Hematopoietic multipotent progenitor cell treated with erythropoietin and hydrocortisone succinate and interleukin-3 and kit ligand, for 4 days (in vitro differentiated cells): ENCODE measurements around the gene NT5C3B.
"Not testable (repeated sequence)": the region's sequence is repeated elsewhere in the genome, so short reads cannot be mapped to it uniquely, and the experiment has no call there.

Experiments used
- DNase-seq: peaks from one replicate; pipeline ENCODE4 v3.0.0-alpha.2; 2015

Gene NT5C3B

DNA sequence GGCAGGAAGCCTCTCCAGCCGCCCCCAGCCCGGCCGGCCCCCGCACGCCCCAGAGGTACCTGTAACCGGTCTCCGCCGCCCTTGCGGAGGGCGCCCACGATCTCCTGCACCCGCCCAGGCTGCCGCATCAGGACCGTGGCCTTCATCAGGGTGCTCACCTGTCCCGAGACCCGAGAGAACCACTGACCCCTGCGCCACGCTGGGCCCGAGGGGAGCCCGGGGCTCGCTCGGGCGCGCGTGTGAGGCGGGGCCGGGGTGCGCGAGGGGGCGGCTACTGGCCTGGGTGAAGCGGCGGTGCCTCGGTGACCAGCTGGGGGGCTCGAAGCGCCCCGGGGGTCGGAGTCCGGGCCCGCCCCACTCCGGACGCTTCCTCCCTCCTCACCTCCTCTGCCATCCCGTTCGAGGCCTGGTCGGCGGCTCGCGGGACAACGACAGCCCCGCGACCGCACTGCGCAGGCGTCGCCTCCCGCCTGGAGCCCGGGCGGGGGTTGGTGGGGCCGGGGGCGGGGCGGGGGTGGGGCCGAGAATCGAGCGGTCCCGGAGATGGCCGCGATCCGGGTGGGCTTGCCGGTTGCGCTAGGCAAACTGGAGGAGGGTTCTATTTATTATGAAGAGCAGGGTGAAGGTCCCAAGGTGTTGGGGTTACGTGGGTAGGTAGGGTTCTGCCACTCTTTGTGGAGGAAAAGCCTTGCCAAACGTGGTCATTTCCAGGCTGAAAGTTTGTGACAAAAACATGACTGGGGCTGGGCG lies at the start of gene NT5C3B:
NT5C3B (minus strand) TSS at position 433 of the 750 bp plus-strand sequence; CDS start at position 394, 39 bp downstream.
- DNase-seq: peak; percentile 63

DNA sequence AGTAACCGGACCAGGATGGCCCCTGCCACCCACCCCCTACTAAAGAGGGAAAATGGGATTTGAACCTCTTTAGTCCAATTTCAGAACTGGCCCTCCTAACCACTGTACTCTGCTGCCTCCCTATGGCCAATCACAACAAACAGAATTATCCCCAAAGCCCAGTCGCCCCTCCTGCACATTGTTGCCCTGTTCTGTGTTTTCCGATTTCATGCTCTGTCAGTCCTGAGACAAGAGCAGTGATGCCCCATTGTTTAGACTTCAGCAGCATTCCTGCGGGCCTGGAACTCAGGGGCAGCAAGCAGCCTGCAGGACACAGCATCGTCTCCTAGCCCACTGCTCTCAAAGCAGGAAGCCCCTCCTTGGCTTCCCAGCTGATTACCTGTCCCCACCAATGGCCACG lies 49.7 kb upstream of the NT5C3B start:
- DNase-seq: peak; percentile 29

DNA sequence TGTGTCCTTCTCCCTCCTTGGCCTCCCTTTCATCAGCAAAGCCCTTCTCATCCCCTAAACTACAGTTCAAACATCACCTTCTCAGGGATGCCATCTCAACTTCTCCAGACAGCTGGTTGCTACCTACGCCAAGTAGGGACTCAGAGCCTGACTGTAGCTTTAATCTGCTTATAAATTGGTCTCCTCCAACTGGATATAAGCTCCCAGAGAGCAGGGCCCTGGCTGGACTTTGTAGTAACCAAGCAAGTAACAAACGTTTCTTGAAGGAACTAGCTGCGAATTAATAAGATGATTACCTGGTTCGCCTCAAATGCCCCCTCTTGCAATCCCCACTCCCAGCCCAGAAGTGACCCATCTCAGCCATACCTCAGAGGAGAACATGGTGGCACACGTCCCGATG lies 46.7 kb upstream of the NT5C3B start:
- no peak for DNase-seq

DNA sequence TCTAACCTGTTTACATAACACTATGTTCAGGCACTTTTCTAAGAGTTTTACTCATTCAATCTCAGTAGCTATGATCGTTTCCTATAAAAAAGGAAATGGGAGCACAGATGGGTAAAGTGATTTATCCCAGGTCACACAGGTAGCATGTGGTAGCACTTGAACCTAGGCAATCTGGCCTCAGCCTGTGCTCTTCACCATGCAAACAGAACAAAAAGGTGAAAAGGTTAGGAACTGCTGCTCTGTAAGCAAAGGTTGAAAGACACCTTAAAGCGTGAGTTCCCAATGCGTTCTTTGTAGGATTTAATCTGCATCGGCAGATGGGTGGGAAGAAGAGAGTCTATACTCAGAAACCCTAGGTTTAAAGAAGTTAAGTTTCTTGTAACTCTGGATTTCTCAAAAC lies 44.1 kb upstream of the NT5C3B start:
- no peak for DNase-seq

DNA sequence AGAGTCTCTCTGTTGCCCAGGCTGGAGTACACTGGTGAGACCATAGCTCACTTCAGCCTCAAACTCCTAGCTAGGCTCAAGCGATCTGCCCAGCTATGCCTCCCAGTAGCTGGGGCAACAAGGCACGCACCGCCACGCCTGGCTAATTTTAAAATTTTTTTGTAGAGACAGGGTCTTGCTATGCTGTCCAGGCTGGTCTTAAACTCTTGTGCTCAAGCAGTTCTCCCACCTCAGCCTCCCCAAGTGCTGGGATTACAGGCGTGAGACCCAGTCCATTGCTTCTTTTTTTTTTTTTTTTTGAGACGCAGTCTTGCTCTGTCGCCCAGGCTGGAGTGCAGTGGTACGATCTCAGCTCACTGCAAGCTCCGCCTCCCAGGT lies 38.2 kb upstream of the NT5C3B start:
- DNase-seq: not testable (repeated sequence)

DNA sequence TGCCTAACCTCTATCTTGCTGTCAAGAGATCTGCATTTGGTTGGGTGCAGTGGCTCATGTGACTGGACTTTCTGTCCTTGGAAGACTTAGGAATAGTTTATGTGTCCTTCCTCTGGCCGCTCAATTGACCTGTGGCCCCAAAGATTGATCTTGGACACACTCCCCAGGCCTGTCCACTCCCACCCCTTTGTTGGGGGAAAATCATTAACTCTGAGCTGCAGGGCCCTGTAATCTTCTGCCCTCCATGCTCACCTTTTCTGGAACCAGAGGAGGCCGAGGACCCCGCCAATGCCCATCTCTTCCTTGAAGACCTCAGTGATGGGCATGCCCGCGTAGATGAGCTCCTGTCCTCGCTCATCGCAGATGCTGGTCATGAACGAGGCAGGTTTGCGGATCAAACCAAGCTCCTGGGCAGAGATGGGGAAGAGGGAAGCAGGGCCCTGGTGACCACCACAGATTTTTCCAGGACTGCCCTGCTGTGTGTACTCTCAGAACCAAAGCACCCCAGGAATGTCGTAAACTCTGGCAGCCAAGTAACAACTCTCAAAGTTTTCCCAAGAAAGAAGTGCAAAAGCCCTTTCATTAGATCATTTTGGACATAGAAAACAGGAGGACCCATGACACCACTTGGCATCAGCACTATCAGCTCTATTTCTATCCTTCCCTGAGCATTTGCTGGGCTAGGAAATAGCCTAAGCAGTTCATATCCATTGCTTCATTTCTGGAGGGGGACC lies 37.7 kb upstream of the NT5C3B start:
- no peak for DNase-seq

DNA sequence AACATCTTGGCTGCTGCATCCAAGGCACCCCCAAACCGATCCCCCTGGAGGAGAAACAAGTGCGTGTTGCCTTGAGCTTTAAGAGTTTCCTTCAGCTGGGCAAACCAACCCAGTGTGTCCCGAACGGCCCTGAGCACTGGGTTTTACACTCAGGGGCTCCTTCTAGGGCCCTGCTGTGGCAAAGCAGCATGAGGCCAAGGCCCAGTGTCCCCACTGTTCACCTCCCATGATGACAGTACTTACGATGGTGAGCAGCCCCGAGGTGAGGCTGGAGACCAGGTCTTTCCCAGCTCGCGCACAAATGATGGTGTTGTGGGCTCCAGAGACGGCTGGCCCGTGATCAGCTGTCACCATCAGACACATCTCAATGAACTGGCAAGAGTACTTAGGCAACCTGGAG lies 35.8 kb upstream of the NT5C3B start:
- DNase-seq: no peak

DNA sequence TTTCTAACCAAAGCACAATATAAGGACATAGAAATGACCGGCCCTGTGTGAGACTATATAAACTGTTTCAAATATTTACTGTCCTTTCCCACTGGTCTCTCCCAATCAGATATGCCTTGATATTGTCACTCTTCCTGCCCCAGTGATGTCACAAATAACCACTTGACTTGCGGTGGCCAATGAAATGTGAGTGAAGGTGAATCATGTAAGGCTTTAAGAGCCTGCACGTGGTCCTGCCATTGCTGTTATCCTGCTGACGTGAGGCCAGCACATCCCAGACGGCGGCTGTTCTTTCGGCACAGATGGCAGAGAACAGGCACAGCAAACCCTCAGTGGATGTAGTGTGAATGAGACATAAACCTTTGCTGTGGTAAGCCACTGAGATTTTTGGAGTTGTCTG lies 34.6 kb upstream of the NT5C3B start:
- DNase-seq: no peak

DNA sequence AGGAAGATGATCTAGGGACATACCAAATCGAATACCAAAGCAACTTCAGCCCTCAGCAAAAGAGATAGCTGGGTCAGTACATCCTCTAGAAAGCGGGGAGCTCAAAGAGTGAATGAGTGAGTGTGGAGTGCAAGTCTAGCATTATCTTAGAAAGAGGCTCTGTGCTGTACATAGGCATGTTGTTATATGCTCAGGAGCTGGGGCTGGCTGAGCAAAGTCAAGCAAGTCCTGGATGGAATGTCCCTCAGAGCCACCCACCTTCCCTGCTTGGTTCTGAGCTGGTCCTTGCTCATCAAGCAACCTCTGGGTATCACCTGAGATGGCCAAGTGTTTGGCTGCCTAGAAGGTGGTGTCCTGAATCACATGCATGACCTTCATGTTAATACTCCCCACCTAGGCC lies 34.1 kb upstream of the NT5C3B start:
- DNase-seq: no peak

DNA sequence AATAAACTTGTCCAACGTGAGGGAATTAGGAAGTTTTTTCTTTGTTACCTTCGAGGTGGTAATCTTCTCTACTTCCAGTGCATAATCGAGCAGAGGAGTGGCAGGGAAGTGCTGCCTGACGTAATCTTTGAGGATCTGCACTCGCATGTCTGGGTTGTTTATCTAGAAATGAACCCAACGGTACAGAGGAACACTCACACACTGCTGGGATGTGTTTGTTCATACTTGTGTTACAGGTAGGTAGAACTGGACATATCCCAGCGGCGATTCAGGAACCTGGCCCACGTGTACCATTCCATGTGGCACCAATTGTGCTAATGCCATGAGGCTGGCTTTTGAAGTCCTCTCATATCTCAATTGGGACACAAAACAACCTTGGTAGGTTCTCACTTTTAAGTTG lies 33.4 kb upstream of the NT5C3B start:
- DNase-seq: no peak

DNA sequence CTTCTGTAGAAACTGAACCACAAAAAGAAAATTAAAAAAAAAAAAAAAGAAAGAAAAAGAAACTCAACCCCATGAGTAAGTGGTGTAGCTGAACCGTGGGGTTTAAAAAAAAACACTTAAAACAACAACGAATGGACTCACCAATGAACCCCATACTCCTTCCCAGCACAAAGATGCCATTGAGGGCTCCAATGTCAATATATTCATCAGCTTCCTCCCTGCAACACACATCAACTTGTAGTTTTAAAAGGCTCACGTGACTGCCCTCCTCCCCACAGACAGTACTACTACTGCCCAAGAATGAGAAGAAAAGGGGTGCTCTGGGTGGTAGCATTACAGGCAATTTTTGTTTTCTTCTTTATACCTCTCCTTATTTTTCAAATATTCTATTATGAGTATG lies 32.5 kb upstream of the NT5C3B start:
- no peak for DNase-seq

DNA sequence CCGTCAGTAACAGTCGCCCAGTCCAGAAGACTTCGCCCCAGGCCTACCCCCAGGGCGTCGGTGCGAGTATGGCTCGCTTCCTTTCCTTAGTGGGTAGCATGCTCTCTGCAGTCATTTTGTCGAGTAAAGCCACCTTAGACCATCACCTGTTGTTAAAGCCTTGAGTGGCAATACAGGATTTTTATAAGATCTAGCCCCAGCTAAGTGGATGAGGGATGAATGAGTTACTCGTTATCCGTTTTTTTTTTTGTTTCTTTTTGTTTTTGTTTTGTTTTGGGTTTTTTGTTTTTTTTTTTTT lies 29.5 kb upstream of the NT5C3B start:
- no peak for DNase-seq

DNA sequence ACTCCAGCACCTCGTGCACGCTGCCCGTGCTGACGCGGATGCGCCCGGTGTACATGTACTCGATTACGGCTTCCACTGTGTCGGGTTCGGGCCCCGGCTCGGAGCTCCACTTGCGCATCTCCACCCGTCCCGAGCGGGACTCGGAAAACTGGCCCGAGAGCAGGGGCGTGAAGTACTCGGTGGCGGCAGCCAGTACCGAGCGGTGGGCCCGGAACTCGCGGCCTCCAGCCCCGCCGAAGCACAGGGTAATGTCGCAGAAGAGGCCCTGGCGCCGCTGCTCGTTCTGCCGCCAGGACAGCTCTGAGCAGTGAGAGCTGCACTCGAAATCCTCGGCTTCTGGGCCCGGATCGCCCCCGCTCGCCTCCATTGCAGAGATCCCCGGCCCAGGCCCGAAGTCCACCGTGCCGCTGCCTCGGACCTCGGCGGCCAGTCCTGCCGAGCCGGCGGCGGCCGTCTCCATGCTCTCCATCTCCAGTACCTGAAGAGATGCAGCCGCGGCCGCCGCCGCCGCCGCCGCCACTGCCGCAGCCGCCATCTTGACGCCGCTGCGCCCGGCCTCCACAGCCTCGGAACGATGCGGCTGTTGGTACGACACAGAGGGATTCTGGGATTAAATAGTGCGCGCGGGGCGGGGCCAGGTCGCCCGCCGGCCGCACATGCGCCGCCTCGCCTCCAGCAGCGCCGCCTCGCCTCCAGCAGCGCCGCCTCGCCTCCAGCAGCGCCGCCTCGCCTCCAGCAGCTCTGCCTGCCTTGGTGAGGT lies 29.0 kb upstream of the NT5C3B start, which contains the start of gene KLHL11:
KLHL11 (minus strand) TSS at position 588 of the 760 bp plus-strand sequence; CDS start at position 535, 53 bp downstream.
- peak; percentile 96 for DNase-seq

DNA sequence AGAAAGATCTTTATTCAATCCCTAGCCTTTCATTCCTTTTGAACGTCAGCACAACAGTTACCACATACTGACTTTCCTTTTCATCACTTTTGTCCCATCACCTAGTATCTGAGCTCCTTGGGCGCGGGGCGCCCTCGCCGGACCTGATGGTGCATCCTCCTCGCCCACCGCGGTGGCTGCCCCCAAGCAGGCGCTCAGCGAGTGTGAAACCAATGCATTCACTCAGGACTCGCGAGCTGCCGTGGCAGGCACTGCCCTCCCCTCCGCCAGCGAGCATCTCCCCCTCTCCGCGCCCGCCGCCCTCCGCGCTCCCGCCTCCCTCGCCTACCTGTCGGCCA lies 28.4 kb upstream of the NT5C3B start:
- DNase-seq: no peak

DNA sequence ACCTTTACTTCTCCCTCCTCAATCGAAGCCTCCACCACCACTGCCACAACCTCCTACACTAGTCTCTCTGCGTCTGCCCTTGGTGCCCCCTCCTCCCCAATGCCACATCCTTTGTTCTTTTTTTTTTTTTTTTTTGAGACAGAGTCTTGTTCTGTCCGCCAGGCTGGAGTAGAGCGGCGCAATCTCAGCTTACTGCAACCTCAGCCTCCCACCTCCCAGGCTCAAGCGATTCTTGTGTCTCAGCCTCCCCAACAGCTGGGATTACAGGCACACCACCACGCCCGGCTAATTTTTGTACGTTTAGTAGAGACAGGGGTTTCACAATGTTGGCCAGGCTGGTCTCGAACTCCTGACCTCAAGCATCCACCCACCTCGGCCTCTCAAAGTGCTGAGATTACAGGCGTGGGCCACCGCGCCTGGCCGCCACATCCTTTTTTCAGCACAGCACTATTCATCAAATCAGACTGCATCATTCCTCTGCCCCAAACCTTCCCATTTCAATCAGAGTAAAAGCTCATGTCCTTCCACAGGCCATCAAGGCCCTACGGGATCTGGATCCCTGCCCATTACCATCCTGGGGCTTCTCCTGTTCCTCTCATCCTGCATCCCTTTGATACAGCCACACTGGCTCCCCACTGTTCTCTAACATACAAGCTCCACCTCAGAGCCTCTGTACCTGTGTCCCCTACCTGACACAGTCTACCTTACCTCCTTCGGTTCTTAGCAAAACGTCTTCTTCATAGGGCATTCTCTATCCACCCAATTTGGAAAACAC lies 27.2 kb upstream of the NT5C3B start:
- DNase-seq: no peak

DNA sequence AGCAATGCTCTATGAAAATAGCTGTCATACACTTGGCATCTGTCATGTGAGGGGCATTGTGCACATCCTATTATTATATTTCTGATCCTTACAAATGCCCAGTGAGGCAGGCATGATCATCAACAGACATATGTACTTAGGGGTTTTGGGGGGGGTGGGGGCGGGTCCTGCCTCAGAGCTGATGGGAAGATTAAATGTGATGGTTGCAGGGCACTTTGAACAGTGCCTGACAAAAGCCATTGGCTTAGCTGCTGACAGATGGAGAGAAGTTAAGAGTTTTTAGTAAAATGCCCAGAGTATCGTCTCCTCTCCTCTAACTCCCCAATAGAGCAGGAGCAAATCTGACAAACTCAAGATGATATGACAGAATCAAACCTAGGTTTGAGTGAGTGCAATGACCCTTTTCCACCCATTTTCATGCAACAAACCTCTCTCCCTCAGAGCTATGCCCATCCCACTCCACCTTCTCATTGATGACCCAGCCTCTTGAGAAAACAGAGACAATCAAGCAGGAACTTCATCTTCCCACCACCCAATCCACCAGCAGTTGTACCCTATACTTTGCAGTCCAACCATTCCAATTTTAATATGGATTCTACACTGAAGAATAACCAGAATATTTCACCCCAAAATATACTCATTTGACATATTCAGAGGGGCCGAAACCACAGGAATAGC lies 24.4 kb upstream of the NT5C3B start:
- no peak for DNase-seq

DNA sequence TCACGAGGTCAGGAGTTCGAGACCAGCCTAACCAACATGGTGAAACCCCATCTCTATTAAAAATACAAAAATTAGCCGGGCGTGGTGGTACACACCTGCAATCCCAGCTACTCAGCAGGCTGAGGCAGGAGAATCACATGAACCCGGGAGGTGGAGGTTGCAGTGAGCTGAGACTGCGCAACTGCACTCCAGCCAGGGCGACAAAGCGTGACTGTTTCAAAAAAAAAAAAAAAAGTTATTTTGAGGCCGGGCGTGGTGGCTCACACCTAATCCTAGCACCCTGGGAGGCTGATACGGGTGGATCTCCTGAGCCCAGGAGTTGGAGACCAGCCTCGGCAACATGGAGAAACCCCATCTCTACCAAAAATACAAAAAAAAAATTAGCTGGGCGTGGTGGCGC lies 15.3 kb upstream of the NT5C3B start:
- not testable (repeated sequence) for DNase-seq

DNA sequence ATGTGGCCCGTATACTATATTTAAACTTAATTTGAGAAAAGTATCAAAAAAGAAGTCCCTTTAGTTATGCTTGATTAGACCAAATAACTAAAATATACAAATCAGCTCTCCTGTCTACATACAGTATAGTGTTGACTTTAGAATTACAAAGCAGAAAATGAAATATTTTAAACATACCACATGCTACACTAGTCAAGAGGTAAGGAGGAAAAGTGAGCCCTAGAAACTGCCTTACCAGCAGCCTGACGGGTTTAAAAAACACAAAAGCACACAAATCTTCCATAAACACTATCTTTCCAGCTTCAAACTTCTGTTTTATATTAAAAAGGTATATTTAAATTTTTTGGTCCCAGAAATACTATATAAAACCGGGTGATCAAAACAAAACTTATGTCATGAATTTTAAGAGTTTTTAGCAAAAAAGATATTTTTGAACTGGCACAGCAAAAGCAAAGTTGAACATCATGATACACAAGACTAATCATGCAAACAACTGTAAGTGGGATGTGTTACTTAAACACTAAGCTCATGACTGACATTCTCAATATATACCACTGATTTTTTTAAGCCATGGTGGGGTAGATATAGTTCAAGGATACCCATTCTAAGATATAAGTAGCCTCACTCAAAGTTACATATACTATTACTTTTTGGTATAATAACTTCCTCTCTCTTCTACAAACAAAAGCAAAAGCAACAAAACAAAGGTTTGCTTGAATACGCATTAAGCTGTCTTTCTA lies 13.4 kb upstream of the NT5C3B start:
- no peak for DNase-seq

DNA sequence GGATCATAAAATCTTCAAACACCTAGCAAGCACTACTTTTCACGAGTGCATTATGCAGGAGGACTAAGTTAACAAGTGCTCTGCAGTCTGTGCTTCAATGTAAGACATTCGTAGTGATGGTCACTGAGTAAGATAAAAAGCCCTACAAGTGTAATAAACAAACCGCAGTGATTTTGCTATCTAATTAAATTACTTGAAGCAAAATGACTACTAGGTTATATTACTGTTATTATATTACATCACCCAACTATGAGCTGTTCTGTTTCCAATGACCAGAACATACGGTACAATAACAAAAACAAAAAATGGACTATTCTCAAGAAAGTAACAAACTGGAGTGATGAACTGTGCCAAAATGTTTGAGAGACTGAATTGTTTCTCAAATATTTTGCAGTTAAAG lies 12.8 kb upstream of the NT5C3B start:
- no peak for DNase-seq

DNA sequence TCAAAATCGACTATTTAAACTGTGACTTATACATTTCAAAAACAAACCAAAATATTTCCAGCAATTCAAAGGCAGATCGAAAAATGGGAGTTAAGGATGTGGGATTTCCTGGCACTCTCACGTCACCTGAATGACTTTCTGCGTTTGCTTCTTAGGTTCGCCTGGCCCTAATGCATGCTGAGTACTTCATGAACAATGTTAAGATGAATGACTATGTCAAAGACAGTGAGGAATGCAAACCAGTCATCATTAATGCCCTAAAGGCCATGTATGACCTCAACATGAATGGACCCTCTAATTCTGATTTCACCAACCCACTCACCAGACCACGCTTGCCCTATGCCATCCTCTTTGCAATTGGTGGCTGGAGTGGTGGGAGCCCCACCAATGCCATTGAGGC lies 8.9 kb upstream of the NT5C3B start:
- DNase-seq: no peak

DNA sequence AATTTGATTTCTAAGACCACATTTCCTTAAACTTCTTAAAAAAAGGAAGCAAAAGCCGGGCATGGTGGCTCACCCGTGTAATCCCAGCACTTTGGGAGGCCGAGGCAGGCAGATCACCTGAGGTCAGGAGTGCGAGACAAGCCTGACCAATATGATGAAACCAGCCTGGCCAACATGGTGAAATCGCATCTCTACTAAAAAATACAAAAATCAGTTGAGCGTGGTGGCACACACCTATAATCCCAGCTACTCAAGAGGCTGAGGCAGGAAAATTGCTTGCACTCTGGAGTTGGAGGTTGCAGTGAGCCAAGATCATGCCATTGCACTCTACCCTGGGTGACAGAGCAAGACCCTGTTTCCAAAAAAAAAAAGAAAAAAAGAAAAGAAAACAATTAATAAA lies 4.7 kb upstream of the NT5C3B start:
- DNase-seq: not testable (repeated sequence)

DNA sequence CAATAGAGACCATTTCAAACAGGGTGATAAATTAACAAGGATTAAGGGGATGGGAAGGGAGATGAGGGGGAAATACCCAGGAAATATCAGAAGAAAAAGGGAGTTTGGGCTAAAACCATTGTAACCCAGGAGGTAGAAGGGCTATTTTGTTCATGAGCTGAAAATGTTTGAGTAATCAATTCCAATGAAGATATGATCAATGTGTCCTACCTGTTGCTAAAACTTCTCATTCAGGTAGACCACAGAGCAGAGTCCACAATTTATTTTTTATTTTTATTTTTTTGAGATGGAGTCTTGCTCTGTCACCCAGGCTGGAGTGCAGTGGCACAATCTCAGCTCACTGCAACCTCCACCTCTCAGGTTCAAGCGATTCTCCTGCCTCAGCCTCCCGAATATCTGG lies 3.4 kb upstream of the NT5C3B start:
- not testable (repeated sequence) for DNase-seq
